Thyroid gland (tissue), 4 donors: ENCODE measurements around the gene ARHGAP15. TPM values are rescaled to one million over a fixed set of nuclear protein-coding genes. Genes with fewer than 3 reads are reported as not detected.

Experiments used
- DNase-seq, 2 donors: peaks; one replicate each; pipeline ENCODE4 v3.0.0-alpha.2; 2019
- H3K27ac ChIP-seq, 3 donors: fragments of 200-600 bp; sonication (generic); 1 replicate in 2 of 3; 2 replicates in 1 of 3; pipeline ENCODE4 v1.5.1; 2016 to 2019; ENCODE audit warnings: mild to moderate bottlenecking in 1 of 3, moderate library complexity in 1 of 3
- H3K27me3 ChIP-seq: fragments of 200-600 bp; sonication (generic); one replicate; pipeline ENCODE4 v1.5.1; 2019
- H3K36me3 ChIP-seq, 2 donors: fragments of 200-600 bp; sonication (generic); one replicate each; pipeline ENCODE4 v1.5.1; 2016 to 2019
- H3K4me1 ChIP-seq, 2 donors: fragments of 200-600 bp; sonication (generic); one replicate each; pipeline ENCODE4 v1.5.1; 2017 to 2019
- H3K4me3 ChIP-seq, 3 donors: fragments of 200-600 bp; sonication (generic); replicated peaks in 1 of 3; 1 replicate in 2 of 3; 2 replicates in 1 of 3; pipeline ENCODE4 v1.5.1; 2016; ENCODE audit warnings: mild to moderate bottlenecking in 1 of 3
- H3K9me3 ChIP-seq: fragments of 200-600 bp; sonication (generic); one replicate; pipeline ENCODE4 v1.5.1; 2017
- POLR2A ChIP-seq, 2 donors: fragments of 450-650 bp; IDR thresholded peaks; one replicate each; pipeline ENCODE4 v1.6.1; 2017; ENCODE audit warnings: antibody characterized with exemption in 2 of 2, mild to moderate bottlenecking in 2 of 2, moderate library complexity in 1 of 2
- WGBS, 2 donors: methylation state at CpG; one replicate each; pipeline ENCODE4 v1.1.5; 2017; 5-methylcytosine and 5-hydroxymethylcytosine counted together
- intact Hi-C: fragments of 100-400 bp; cut with DNase I; formaldehyde crosslinking; loops from one replicate; pipeline ENCODE4 v1.15.1; 2023
- total RNA-seq, 4 donors: library from RNA; depleted of rRNA; stranded (reverse); fragments of >200 nt; gene quantifications; one replicate each; pipeline ENCODE4 v1.2.3, GENCODE V29; 2016
- TF ChIP-seq, protein P1 (sequence below), 6 experiments: fragments of 200-600 bp in 3 of 6; fragments of 450-650 bp in 3 of 6; sonication (generic) in 3 of 6; IDR thresholded peaks; one replicate each; pipeline ENCODE4 v1.5.1; 2016 to 2019; ENCODE audit warnings: antibody characterized with exemption in 6 of 6, mild to moderate bottlenecking in 2 of 6, inconsistent platforms in 1 of 6, moderate library complexity in 1 of 6

The ARHGAP15 gene
- total RNA-seq, 4 donors from 2014 or later, result 9.8 to 24.4 (median 11.9) TPM

- Histone ChIP-seq H3K4me3 (no peak overlapping the region), H3K4me1 (no peaks in the 10 kb centered on the region), H3K36me3 (no peaks in the 10 kb centered on the region), H3K9me3 (no peaks in the 10 kb centered on the region), H3K27me3 (no peaks in the 10 kb centered on the region), H3K27ac (no peak overlapping the region)
- DNase-seq, result no peak
- intact Hi-C loops, result no loop called here
- WGBS, 2 donors, result 85 to 86% methylated on average over 3 of the region's 3 CpGs
- no peak for TF ChIP-seq POLR2A (IDR thresholded peaks at IDR 0.05)
- TF ChIP-seq, protein P1, sequence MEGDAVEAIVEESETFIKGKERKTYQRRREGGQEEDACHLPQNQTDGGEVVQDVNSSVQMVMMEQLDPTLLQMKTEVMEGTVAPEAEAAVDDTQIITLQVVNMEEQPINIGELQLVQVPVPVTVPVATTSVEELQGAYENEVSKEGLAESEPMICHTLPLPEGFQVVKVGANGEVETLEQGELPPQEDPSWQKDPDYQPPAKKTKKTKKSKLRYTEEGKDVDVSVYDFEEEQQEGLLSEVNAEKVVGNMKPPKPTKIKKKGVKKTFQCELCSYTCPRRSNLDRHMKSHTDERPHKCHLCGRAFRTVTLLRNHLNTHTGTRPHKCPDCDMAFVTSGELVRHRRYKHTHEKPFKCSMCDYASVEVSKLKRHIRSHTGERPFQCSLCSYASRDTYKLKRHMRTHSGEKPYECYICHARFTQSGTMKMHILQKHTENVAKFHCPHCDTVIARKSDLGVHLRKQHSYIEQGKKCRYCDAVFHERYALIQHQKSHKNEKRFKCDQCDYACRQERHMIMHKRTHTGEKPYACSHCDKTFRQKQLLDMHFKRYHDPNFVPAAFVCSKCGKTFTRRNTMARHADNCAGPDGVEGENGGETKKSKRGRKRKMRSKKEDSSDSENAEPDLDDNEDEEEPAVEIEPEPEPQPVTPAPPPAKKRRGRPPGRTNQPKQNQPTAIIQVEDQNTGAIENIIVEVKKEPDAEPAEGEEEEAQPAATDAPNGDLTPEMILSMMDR (IDR thresholded peaks at IDR 0.05), result no peak
These were observed 446.1 kb downstream of the ARHGAP15 start for GRCh38 chr2:143575340-143575739.

GRCh38 chr2:143577489-143577888 lies 448.3 kb downstream of the ARHGAP15 start:
- Histone ChIP-seq H3K9me3 (no peaks in the 10 kb centered on the region), H3K36me3 (no peaks in the 10 kb centered on the region), H3K27me3 (no peaks in the 10 kb centered on the region), H3K27ac (no peak overlapping the region), H3K4me1 (no peaks in the 10 kb centered on the region), H3K4me3 (no peak overlapping the region)
- intact Hi-C loops, result no loop called here
- TF ChIP-seq, protein P1 (IDR thresholded peaks at IDR 0.05), result no peak
- TF ChIP-seq POLR2A (IDR thresholded peaks at IDR 0.05), result no peak
- DNase-seq, result no peak
- WGBS, 2 donors, result 84 to 92% methylated on average over 2 of the region's 2 CpGs

- H3K4me3 ChIP-seq, result no peak overlapping the region
- H3K36me3 ChIP-seq, result no peaks in the 10 kb centered on the region
- no peaks in the 10 kb centered on the region for H3K27me3 ChIP-seq
- WGBS, 2 donors, result 88 to 92% methylated on average over 4 of the region's 4 CpGs
- intact Hi-C loops, result no loop called here
- no peak for TF ChIP-seq POLR2A (IDR thresholded peaks at IDR 0.05)
- TF ChIP-seq, protein P1 (IDR thresholded peaks at IDR 0.05), result no peak
- H3K9me3 ChIP-seq, result no peaks in the 10 kb centered on the region
- DNase-seq, result no peak
- H3K4me1 ChIP-seq, result no peaks in the 10 kb centered on the region
- no peak overlapping the region for H3K27ac ChIP-seq
These were observed 450.2 kb downstream of the ARHGAP15 start for GRCh38 chr2:143579456-143579855.

DNA sequence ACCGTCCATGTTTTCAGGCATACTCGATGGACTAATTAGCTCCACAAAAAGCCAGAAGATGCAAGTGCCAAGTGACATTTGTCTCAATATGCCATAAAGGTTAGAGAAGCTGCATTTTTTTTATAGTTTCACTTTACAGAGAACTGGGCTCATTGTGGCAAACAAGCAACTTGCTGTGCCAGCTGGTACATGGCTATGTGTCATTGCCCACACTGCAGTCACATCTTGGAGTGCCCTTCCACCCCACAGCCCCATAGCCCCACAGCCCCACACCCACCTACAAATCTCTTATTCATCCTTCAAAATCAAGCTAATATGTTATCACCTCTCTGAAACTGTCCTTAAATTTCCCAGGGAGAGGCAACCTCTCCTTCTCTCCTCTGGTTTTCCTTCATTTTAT lies 451.9 kb downstream of the ARHGAP15 start:
- no peak overlapping the region for H3K27ac ChIP-seq
- DNase-seq, result no peak
- 92% methylated on average over 2 of the region's 2 CpGs for WGBS, 2 donors
- H3K4me3 ChIP-seq, result no peak overlapping the region
- H3K4me1 ChIP-seq, result no peaks in the 10 kb centered on the region
- no peaks in the 10 kb centered on the region for H3K36me3 ChIP-seq
- TF ChIP-seq, protein P1 (IDR thresholded peaks at IDR 0.05), result no peak
- no peak for TF ChIP-seq POLR2A (IDR thresholded peaks at IDR 0.05)
- no peaks in the 10 kb centered on the region for H3K9me3 ChIP-seq
- no peaks in the 10 kb centered on the region for H3K27me3 ChIP-seq
- intact Hi-C loops, result no loop called here

GRCh38 chr2:143582046-143582747 lies 453.0 kb downstream of the ARHGAP15 start:
- intact Hi-C loops, result no loop called here
- TF ChIP-seq, protein P1 (IDR thresholded peaks at IDR 0.05), result no peak
- TF ChIP-seq POLR2A (IDR thresholded peaks at IDR 0.05), result no peak
- no peak overlapping the region for H3K27ac ChIP-seq
- no peak overlapping the region for H3K4me3 ChIP-seq
- WGBS, 2 donors, result 56 to 61% methylated on average over 5 of the region's 5 CpGs
- H3K36me3 ChIP-seq, result no peaks in the 10 kb centered on the region
- H3K4me1 ChIP-seq, result no peaks in the 10 kb centered on the region
- H3K27me3 ChIP-seq, result no peaks in the 10 kb centered on the region
- no peaks in the 10 kb centered on the region for H3K9me3 ChIP-seq
- no peak for DNase-seq
